ENCODE measurements around the gene UEVLD.

UEVLD gene

GRCh38 chr11:18615628-18616392, 27.3 kb upstream of the UEVLD start:
- peaks cover 12% of the 10 kb centered on the region for H3K4me1 ChIP-seq (ENCODE audit: insufficient read depth, low read length, severe bottlenecking)
- no peak overlapping the region for H3K27ac ChIP-seq (ENCODE audit: low read depth, low read length, poor library complexity, severe bottlenecking)
- no peaks in the 10 kb centered on the region for H3K9me3 ChIP-seq (ENCODE audit: low read length)
- H3F3A ChIP-seq (ENCODE audit: insufficient read depth, low read length) = no peaks in the 10 kb centered on the region
- no peaks in the 10 kb centered on the region for H3K9me2 ChIP-seq (ENCODE audit: low read depth, low read length)
- H3K27me3 ChIP-seq (ENCODE audit: insufficient read depth, low read length) = no peaks in the 10 kb centered on the region
- no peak for TF ChIP-seq EZH2 (IDR thresholded peaks at IDR 0.05; ENCODE audit: borderline replicate concordance, low read length)
- TF ChIP-seq CTCF (IDR thresholded peaks at IDR 0.05; ENCODE audit: low read length) = no peak
- H2AFZ ChIP-seq (ENCODE audit: low read length) = no peak overlapping the region
- H3K36me3 ChIP-seq (ENCODE audit: insufficient read depth, low read length) = peaks cover 41% of the 10 kb centered on the region
- no peak overlapping the region for H3K4me2 ChIP-seq (ENCODE audit: low read length)
- H3K4me3 ChIP-seq (ENCODE audit: low read depth, low read length, poor library complexity, severe bottlenecking) = no peak overlapping the region
- no peaks in the 10 kb centered on the region for H4K20me1 ChIP-seq (ENCODE audit: insufficient read depth, low read length)
- H3K79me2 ChIP-seq (ENCODE audit: insufficient read depth, low read length) = peaks cover 29% of the 10 kb centered on the region
- no peak overlapping the region for H3K9ac ChIP-seq (ENCODE audit: low read length)

- no peak overlapping the region for H3K27ac ChIP-seq (ENCODE audit: low read depth, low read length, poor library complexity, severe bottlenecking)
- no peaks in the 10 kb centered on the region for H3K9me3 ChIP-seq (ENCODE audit: low read length)
- H3K27me3 ChIP-seq (ENCODE audit: insufficient read depth, low read length) = no peaks in the 10 kb centered on the region
- peaks cover 46% of the 10 kb centered on the region for H3K36me3 ChIP-seq (ENCODE audit: insufficient read depth, low read length)
- no peak overlapping the region for H2AFZ ChIP-seq (ENCODE audit: low read length)
- H3F3A ChIP-seq (ENCODE audit: insufficient read depth, low read length) = no peaks in the 10 kb centered on the region
- H4K20me1 ChIP-seq (ENCODE audit: insufficient read depth, low read length) = no peaks in the 10 kb centered on the region
- H3K9me2 ChIP-seq (ENCODE audit: low read depth, low read length) = no peaks in the 10 kb centered on the region
- H3K4me1 ChIP-seq (ENCODE audit: insufficient read depth, low read length, severe bottlenecking) = peaks cover 12% of the 10 kb centered on the region
- no peak overlapping the region for H3K9ac ChIP-seq (ENCODE audit: low read length)
- TF ChIP-seq EZH2 (IDR thresholded peaks at IDR 0.05; ENCODE audit: borderline replicate concordance, low read length) = no peak
- TF ChIP-seq CTCF (IDR thresholded peaks at IDR 0.05; ENCODE audit: low read length) = no peak
- H3K4me2 ChIP-seq (ENCODE audit: low read length) = no peak overlapping the region
- H3K79me2 ChIP-seq (ENCODE audit: insufficient read depth, low read length) = peaks cover 20% of the 10 kb centered on the region
- no peak overlapping the region for H3K4me3 ChIP-seq (ENCODE audit: low read depth, low read length, poor library complexity, severe bottlenecking)
Measured at GRCh38 chr11:18614667-18615066, 26.1 kb upstream of the UEVLD start.

- Histone ChIP-seq H3K9ac (ENCODE audit: low read length) (no peak overlapping the region), H3K9me2 (ENCODE audit: low read depth, low read length) (no peaks in the 10 kb centered on the region), H3K27ac (ENCODE audit: low read depth, low read length, poor library complexity, severe bottlenecking) (no peak overlapping the region), H3K4me1 (ENCODE audit: insufficient read depth, low read length, severe bottlenecking) (no peaks in the 10 kb centered on the region), H3K27me3 (ENCODE audit: insufficient read depth, low read length) (no peaks in the 10 kb centered on the region), H3K4me3 (ENCODE audit: low read depth, low read length, poor library complexity, severe bottlenecking) (no peak overlapping the region), H4K20me1 (ENCODE audit: insufficient read depth, low read length) (no peaks in the 10 kb centered on the region), H3K36me3 (ENCODE audit: insufficient read depth, low read length) (peaks cover 60% of the 10 kb centered on the region), H2AFZ (ENCODE audit: low read length) (no peak overlapping the region), H3F3A (ENCODE audit: insufficient read depth, low read length) (no peaks in the 10 kb centered on the region), H3K9me3 (ENCODE audit: low read length) (no peaks in the 10 kb centered on the region), H3K4me2 (ENCODE audit: low read length) (no peak overlapping the region), H3K79me2 (ENCODE audit: insufficient read depth, low read length) (no peaks in the 10 kb centered on the region)
- TF ChIP-seq CTCF (IDR thresholded peaks at IDR 0.05; ENCODE audit: low read length) (no peak), EZH2 (IDR thresholded peaks at IDR 0.05; ENCODE audit: borderline replicate concordance, low read length) (no peak)
Measured at GRCh38 chr11:18612394-18612793, 23.9 kb upstream of the UEVLD start.
